Measurements from ENCODE around the gene CFAP221. TPM values are rescaled to one million over a fixed set of nuclear protein-coding genes. Genes with fewer than 3 reads are reported as not detected.

Gene CFAP221
- total RNA-seq, 1 donor from 2014 or later = 0.45 TPM

DNA sequence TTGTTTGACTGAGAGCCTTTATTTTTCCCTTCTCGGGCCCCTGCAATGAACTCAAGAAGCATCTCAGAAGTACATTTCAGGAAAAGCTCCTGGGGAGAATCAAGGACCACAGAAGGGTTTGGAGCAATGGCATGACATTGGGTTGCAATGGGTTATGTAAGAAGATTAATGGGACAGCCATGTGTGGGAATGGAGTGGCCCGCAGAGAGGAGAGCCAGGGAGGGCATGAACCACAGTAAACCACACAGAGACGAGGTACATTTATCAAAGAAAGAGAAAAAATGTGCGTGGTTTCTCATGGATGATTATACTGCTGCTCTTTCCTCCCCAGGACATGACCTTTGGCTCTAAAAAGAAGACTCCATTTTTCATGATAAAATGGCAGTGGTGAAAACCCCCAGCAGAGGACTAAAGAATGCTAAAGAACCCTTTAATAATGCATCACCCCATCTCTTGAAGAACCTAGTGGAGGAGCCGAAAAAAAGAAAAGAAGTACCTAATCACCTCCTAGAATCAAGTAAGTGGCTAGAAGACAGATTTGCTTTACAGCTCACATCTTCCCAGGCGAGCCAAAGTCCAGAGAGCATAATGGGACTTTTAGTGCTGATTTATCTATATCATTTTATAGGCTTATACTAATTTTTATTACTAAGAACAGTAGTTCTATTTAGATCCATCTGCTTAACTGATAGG, 1.7 kb downstream of the CFAP221 start:
- TF ChIP-seq, protein P1, sequence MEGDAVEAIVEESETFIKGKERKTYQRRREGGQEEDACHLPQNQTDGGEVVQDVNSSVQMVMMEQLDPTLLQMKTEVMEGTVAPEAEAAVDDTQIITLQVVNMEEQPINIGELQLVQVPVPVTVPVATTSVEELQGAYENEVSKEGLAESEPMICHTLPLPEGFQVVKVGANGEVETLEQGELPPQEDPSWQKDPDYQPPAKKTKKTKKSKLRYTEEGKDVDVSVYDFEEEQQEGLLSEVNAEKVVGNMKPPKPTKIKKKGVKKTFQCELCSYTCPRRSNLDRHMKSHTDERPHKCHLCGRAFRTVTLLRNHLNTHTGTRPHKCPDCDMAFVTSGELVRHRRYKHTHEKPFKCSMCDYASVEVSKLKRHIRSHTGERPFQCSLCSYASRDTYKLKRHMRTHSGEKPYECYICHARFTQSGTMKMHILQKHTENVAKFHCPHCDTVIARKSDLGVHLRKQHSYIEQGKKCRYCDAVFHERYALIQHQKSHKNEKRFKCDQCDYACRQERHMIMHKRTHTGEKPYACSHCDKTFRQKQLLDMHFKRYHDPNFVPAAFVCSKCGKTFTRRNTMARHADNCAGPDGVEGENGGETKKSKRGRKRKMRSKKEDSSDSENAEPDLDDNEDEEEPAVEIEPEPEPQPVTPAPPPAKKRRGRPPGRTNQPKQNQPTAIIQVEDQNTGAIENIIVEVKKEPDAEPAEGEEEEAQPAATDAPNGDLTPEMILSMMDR (IDR thresholded peaks at IDR 0.05) = no peak
- DNase-seq (ENCODE audit: low spot score) = no peak
- H3K4me1 Mint-ChIP-seq (ENCODE audit: low read depth) = peaks cover 7% of the 10 kb centered on the region
- no peaks in the 10 kb centered on the region for H3K36me3 Mint-ChIP-seq (ENCODE audit: low read depth)
- H3K27me3 Mint-ChIP-seq (ENCODE audit: low read depth) = peaks cover 10% of the 10 kb centered on the region
- H3K9me3 Mint-ChIP-seq (ENCODE audit: low read depth) = no peaks in the 10 kb centered on the region
- no peak overlapping the region for H3K27ac Mint-ChIP-seq (ENCODE audit: unreplicated experiment)
- no peak overlapping the region for H3K4me3 Mint-ChIP-seq (ENCODE audit: unreplicated experiment)

DNA sequence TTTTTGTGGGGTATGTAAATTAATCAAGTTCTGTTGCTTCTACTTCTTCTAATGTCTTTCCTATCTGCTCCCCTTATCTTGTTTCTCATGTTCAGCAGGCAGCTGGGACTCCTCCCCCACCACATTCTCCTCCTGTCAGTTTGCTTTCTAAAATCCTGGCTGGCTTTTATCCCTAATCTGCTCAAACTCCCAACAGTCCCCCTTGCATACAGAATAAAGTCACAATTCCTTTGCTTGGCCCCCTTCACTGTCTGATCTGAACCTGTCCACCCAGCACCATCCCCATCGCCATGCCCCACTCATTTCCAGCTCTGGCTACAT, 2.2 kb downstream of the CFAP221 start:
- Mint-ChIP-seq H3K4me1 (ENCODE audit: low read depth) (peaks cover 7% of the 10 kb centered on the region), H3K27ac (ENCODE audit: unreplicated experiment) (no peak overlapping the region), H3K27me3 (ENCODE audit: low read depth) (peaks cover 12% of the 10 kb centered on the region), H3K36me3 (ENCODE audit: low read depth) (no peaks in the 10 kb centered on the region), H3K4me3 (ENCODE audit: unreplicated experiment) (no peak overlapping the region), H3K9me3 (ENCODE audit: low read depth) (no peaks in the 10 kb centered on the region)
- TF ChIP-seq, protein P1 (IDR thresholded peaks at IDR 0.05) = no peak
- no peak for DNase-seq (ENCODE audit: low spot score)

DNA sequence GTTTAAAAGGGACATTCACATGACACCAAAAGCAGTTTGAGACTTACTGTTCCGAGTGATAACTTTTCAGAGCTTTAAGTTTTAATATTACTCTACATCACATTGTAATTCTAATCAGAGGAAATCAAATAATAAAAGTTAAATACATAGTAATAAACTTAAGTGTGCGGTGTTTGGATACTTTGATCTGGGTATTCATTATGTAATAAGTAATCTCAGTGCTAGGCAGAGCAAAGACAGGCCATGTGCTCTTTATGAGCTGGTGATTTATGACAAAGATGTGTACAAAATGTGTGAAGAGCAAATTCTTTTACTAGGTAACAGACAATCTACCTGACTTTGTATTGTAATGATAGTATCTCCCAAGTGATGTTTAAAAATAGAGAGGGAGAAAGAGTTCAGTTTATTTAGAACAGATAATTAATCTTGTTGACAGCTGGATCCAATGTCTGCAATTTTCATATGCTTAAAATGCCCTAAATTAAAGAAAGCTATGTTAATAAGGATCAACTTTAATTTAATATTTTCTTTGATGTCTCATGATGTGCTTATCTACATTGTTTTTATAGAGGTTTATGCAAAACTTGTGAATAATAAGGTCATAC, 4.4 kb downstream of the CFAP221 start:
- H3K9me3 Mint-ChIP-seq (ENCODE audit: low read depth) = no peaks in the 10 kb centered on the region
- H3K4me3 Mint-ChIP-seq (ENCODE audit: unreplicated experiment) = no peak overlapping the region
- peaks cover 13% of the 10 kb centered on the region for H3K27me3 Mint-ChIP-seq (ENCODE audit: low read depth)
- no peak for DNase-seq (ENCODE audit: low spot score)
- TF ChIP-seq, protein P1 (IDR thresholded peaks at IDR 0.05) = no peak
- H3K36me3 Mint-ChIP-seq (ENCODE audit: low read depth) = no peaks in the 10 kb centered on the region
- H3K27ac Mint-ChIP-seq (ENCODE audit: unreplicated experiment) = no peak overlapping the region
- peaks cover 7% of the 10 kb centered on the region for H3K4me1 Mint-ChIP-seq (ENCODE audit: low read depth)

DNA sequence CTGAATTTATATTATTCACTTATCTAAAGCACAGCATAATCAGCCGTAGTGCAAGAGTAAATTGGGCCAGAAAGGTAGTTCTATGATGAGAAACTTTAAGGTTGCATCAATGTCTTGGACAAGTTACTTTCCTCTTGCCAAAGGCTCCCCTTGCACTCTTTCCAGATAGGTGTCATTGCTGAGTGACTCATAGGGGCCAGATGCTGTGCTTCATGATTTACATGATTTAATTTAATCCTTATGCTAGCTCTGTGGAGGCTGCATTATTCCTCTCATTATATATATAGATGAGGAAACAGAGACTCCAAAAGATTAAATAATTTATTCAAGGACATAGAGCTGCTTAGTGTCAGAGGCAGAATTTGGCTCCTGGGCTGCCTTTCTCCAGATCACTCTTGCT, 5.0 kb downstream of the CFAP221 start:
- Mint-ChIP-seq H3K27me3 (ENCODE audit: low read depth) (peaks cover 13% of the 10 kb centered on the region), H3K4me3 (ENCODE audit: unreplicated experiment) (no peak overlapping the region), H3K36me3 (ENCODE audit: low read depth) (no peaks in the 10 kb centered on the region), H3K9me3 (ENCODE audit: low read depth) (no peaks in the 10 kb centered on the region), H3K4me1 (ENCODE audit: low read depth) (peaks cover 3% of the 10 kb centered on the region), H3K27ac (ENCODE audit: unreplicated experiment) (no peak overlapping the region)
- TF ChIP-seq, protein P1 (IDR thresholded peaks at IDR 0.05) = no peak
- DNase-seq (ENCODE audit: low spot score) = no peak

DNA sequence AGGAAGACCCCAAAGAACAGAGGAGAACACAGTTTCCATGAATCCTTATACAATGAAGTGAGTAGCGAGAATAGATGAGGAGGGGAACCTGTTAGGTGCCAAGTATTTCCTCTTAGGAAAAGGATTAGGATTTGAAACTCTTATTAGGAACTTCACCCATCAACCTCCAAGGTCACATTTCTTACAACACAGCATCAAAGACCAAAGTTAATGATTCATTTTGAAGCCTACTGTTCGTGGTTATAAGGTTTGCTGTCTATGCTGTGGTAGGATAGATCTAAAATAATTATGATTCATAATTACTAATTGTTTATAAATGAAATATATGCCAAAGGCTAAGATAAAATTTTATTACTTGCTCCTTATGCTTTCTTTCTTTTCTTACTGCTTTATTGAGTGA, 6.1 kb downstream of the CFAP221 start:
- Mint-ChIP-seq H3K4me3 (ENCODE audit: unreplicated experiment) (no peak overlapping the region), H3K27ac (ENCODE audit: unreplicated experiment) (no peak overlapping the region), H3K27me3 (ENCODE audit: low read depth) (peaks cover 21% of the 10 kb centered on the region), H3K9me3 (ENCODE audit: low read depth) (no peaks in the 10 kb centered on the region), H3K36me3 (ENCODE audit: low read depth) (no peaks in the 10 kb centered on the region), H3K4me1 (ENCODE audit: low read depth) (no peaks in the 10 kb centered on the region)
- TF ChIP-seq, protein P1 (IDR thresholded peaks at IDR 0.05) = no peak
- no peak for DNase-seq (ENCODE audit: low spot score)

Data from chondrocyte (in vitro differentiated cells).